Retinal pigment epithelial cell (primary cell): ENCODE measurements around the gene PRTG.
A peak's percentile ranks its signal among the peaks of the same experiment; 100 is the strongest.
"Not testable (repeated sequence)": the region's sequence is repeated elsewhere in the genome, so short reads cannot be mapped to it uniquely, and the experiment has no call there.

Source experiments
- DNase-seq: peaks from one replicate; pipeline ENCODE4 v3.0.0-alpha.2; 2010; ENCODE audit warnings: low read depth
- H3K4me3 ChIP-seq: 2 replicates; pipeline ENCODE4 v1.5.1; 2011; ENCODE audit warnings: mild to moderate bottlenecking, low read length, control low read depth, moderate library complexity
- CTCF ChIP-seq: conservative IDR thresholded peaks from 2 replicates; pipeline ENCODE4 v1.5.1; 2011; ENCODE audit warnings: low read depth, low read length, control low read depth, inconsistent platforms

The PRTG gene

GRCh38 chr15:55742927-55743728, at the start of gene PRTG:
PRTG (minus strand) TSS chr15:55743152; CDS start chr15:55742931, 221 bp downstream.
- peak within 1 kb of the TSS; percentile 89 for H3K4me3 ChIP-seq
- no peak for DNase-seq
- no peak for TF ChIP-seq CTCF

- DNase-seq, result peak; percentile 75
- H3K4me3 ChIP-seq, result no peak overlapping the region
- TF ChIP-seq CTCF, result no peak
Measured at GRCh38 chr15:55791551-55792400, 48.8 kb upstream of the PRTG start.

GRCh38 chr15:55789066-55789660, 46.2 kb upstream of the PRTG start:
- TF ChIP-seq CTCF, result peak; percentile 55
- no peak overlapping the region for H3K4me3 ChIP-seq
- DNase-seq, result no peak

- no peak overlapping the region for H3K4me3 ChIP-seq
- TF ChIP-seq CTCF, result no peak
- DNase-seq, result no peak
Measured at GRCh38 chr15:55786341-55786740, 43.4 kb upstream of the PRTG start.

GRCh38 chr15:55785593-55785992, 42.6 kb upstream of the PRTG start:
- DNase-seq, result not testable (repeated sequence)

GRCh38 chr15:55784286-55784685, 41.3 kb upstream of the PRTG start:
- H3K4me3 ChIP-seq, result no peak overlapping the region
- DNase-seq, result no peak
- no peak for TF ChIP-seq CTCF

More at GRCh38 chr15:55785593-55785992, 42.6 kb upstream of the PRTG start:
- not testable (repeated sequence) for H3K4me3 ChIP-seq

GRCh38 chr15:55782901-55783300, 39.9 kb upstream of the PRTG start:
- TF ChIP-seq CTCF, result no peak

More at GRCh38 chr15:55782901-55783300, 39.9 kb upstream of the PRTG start:
- no peak for DNase-seq
- no peak overlapping the region for H3K4me3 ChIP-seq
